Thyroid gland (tissue), 4 donors: ENCODE data around the gene VSTM2B. TPM values are rescaled to one million over a fixed set of nuclear protein-coding genes. Genes with fewer than 3 reads are reported as not detected.

ENCODE experiments used
- DNase-seq, 2 donors: peaks; one replicate each; pipeline ENCODE4 v3.0.0-alpha.2; 2019
- H3K27ac ChIP-seq, 3 donors: fragments of 200-600 bp; sonication (generic); 1 replicate in 2 of 3; 2 replicates in 1 of 3; pipeline ENCODE4 v1.5.1; 2016 to 2019; ENCODE audit warnings: mild to moderate bottlenecking in 1 of 3, moderate library complexity in 1 of 3
- H3K27me3 ChIP-seq: fragments of 200-600 bp; sonication (generic); one replicate; pipeline ENCODE4 v1.5.1; 2019
- H3K36me3 ChIP-seq, 2 donors: fragments of 200-600 bp; sonication (generic); one replicate each; pipeline ENCODE4 v1.5.1; 2016 to 2019
- H3K4me1 ChIP-seq, 2 donors: fragments of 200-600 bp; sonication (generic); one replicate each; pipeline ENCODE4 v1.5.1; 2017 to 2019
- H3K4me3 ChIP-seq, 3 donors: fragments of 200-600 bp; sonication (generic); replicated peaks in 1 of 3; 1 replicate in 2 of 3; 2 replicates in 1 of 3; pipeline ENCODE4 v1.5.1; 2016; ENCODE audit warnings: mild to moderate bottlenecking in 1 of 3
- H3K9me3 ChIP-seq: fragments of 200-600 bp; sonication (generic); one replicate; pipeline ENCODE4 v1.5.1; 2017
- POLR2A ChIP-seq, 2 donors: fragments of 450-650 bp; IDR thresholded peaks; one replicate each; pipeline ENCODE4 v1.6.1; 2017; ENCODE audit warnings: antibody characterized with exemption in 2 of 2, mild to moderate bottlenecking in 2 of 2, moderate library complexity in 1 of 2
- WGBS, 2 donors: methylation state at CpG; one replicate each; pipeline ENCODE4 v1.1.5; 2017; 5-methylcytosine and 5-hydroxymethylcytosine counted together
- intact Hi-C: fragments of 100-400 bp; cut with DNase I; formaldehyde crosslinking; loops from one replicate; pipeline ENCODE4 v1.15.1; 2023
- total RNA-seq, 4 donors: library from RNA; depleted of rRNA; stranded (reverse); fragments of >200 nt; gene quantifications; one replicate each; pipeline ENCODE4 v1.2.3, GENCODE V29; 2016
- TF ChIP-seq, protein P1 (sequence below), 6 experiments: fragments of 200-600 bp in 3 of 6; fragments of 450-650 bp in 3 of 6; sonication (generic) in 3 of 6; IDR thresholded peaks; one replicate each; pipeline ENCODE4 v1.5.1; 2016 to 2019; ENCODE audit warnings: antibody characterized with exemption in 6 of 6, mild to moderate bottlenecking in 2 of 6, inconsistent platforms in 1 of 6, moderate library complexity in 1 of 6

Gene VSTM2B
- total RNA-seq, 4 donors from 2014 or later, result not detected

DNA sequence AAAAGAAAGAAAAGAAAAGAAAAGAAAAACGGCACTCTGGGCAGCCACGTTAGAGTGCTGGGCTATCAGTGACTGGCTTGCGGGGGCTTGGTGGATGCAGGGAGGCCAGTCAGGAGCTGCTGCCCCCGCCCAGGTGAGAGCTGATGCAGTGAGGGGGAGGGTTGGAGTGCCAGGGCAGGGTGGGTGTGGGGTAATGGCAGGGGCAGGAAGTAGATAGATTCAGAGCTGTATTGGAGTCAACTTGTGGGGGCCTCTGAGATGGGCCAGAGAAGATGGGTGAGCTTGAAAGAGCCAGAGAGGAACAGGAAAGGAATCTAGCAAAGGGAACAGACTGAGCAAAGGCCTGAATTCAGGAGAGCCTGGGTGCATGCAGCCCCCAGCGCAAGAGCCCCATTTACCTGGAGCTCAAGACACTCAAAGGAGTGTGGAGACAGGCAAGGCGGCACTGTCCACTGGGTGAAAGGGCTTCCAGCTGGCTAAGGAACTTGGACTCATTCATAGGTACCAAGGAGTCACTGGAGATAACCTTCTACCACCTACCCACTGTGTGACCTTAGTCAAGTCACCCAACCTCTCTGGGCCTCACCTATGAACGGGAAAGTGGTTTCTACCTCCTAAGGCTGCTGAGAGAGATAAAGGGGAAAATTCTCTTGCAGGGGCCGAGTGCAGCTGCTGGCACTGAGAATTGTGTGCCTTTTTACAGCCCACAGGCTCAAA is 20.2 kb downstream of the VSTM2B start:
- TF ChIP-seq, protein P1, sequence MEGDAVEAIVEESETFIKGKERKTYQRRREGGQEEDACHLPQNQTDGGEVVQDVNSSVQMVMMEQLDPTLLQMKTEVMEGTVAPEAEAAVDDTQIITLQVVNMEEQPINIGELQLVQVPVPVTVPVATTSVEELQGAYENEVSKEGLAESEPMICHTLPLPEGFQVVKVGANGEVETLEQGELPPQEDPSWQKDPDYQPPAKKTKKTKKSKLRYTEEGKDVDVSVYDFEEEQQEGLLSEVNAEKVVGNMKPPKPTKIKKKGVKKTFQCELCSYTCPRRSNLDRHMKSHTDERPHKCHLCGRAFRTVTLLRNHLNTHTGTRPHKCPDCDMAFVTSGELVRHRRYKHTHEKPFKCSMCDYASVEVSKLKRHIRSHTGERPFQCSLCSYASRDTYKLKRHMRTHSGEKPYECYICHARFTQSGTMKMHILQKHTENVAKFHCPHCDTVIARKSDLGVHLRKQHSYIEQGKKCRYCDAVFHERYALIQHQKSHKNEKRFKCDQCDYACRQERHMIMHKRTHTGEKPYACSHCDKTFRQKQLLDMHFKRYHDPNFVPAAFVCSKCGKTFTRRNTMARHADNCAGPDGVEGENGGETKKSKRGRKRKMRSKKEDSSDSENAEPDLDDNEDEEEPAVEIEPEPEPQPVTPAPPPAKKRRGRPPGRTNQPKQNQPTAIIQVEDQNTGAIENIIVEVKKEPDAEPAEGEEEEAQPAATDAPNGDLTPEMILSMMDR (IDR thresholded peaks at IDR 0.05), result no peak
- no peak for TF ChIP-seq POLR2A (IDR thresholded peaks at IDR 0.05)
- Histone ChIP-seq H3K9me3 (no peaks in the 10 kb centered on the region), H3K27me3 (no peaks in the 10 kb centered on the region), H3K27ac (no peak overlapping the region), H3K36me3 (no peaks in the 10 kb centered on the region), H3K4me3 (no peak overlapping the region), H3K4me1 (no peaks in the 10 kb centered on the region)
- intact Hi-C loops, result no loop called here
- WGBS, 2 donors, result 74 to 75% methylated on average over 8 of the region's 8 CpGs
- no peak for DNase-seq

DNA sequence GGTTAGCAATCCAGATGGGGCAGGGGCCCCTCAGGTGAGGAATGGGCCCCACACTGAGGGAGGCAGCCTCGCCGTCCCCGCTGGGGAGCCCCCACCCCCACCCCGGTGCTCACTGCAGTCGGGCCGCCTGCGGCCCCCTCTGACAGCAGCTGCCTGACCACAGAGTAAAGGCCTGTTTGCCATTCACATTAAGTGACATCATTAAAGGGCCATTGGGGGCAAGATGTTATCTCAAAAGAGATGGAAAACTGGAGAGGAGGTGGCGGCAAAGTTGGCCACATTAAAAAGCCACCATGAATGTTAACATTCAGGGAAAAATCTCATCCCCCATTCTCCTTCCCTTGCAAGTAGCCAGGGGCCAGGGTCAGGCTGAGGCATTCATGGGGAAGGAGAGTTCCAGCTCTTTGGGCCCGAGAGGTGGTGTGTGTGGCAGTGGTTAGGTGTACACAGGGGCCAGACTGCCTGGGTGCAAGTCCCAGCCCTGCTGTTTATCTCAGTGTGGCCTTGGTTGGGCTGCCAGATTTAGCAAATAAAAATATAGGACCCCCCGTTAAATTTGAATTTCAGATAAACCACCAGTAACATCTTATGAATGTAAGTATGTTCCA is 20.9 kb downstream of the VSTM2B start:
- Histone ChIP-seq H3K27me3 (no peaks in the 10 kb centered on the region), H3K9me3 (no peaks in the 10 kb centered on the region), H3K36me3 (no peaks in the 10 kb centered on the region), H3K27ac (no peak overlapping the region), H3K4me1 (no peaks in the 10 kb centered on the region), H3K4me3 (no peak overlapping the region)
- intact Hi-C loops, result no loop called here
- no peak for TF ChIP-seq POLR2A (IDR thresholded peaks at IDR 0.05)
- TF ChIP-seq, protein P1 (IDR thresholded peaks at IDR 0.05), result no peak
- no peak for DNase-seq
- 22 to 28% methylated on average over 10 of the region's 10 CpGs for WGBS, 2 donors

DNA sequence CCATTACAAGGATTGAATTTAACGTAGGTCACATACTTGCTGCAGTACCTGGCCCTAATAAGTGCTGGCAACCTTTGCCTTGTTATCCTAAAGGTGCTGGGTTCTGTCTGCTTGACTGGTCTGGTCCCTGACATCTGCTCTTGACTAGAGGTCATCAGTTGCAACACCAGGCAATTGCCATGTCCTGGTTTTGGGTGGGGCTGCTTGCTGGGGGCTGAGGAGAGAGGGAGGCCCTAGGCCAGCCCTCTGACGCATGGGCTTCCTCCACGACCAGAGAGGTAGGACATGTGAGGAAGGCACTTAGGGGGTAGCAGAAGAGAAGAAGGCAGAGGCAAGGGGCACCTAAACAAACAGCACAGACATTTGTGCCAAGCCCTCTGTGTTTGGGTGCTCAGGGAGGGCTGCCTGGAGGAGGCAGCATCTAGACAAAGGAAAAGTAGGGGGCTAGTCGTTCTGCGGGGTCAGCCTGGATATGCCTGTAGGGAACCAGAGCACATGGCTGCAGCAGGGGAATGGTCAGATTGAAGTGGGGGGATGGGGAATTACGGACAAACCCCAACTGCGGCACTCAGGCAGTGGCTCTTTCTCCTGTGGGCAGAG is 21.7 kb downstream of the VSTM2B start:
- WGBS, 2 donors, result 70 to 71% methylated on average over 7 of the region's 7 CpGs
- intact Hi-C loops, result no loop called here
- TF ChIP-seq POLR2A (IDR thresholded peaks at IDR 0.05), result no peak
- TF ChIP-seq, protein P1 (IDR thresholded peaks at IDR 0.05), result no peak

DNA sequence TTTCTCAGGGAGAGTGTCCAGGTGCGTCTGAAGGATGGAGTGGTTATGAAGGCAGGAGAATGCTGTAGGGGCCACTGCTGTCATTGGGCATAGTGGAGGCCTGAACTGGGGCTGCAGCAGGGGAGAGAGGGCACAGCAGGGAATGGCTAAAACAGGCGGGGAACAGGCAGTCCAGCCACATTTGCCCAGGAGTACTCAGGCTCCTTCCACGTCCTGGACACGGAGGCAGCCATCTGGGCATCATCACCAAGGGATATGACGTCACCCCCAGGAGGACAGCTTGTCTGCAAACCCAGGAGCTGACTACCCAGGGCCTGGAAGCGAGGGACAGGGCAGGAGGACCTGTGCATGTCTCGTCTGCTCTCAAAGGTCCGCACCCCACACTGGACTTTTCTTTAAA is 22.2 kb downstream of the VSTM2B start:
- WGBS, 2 donors, result 62 to 70% methylated on average over 8 of the region's 8 CpGs
- no peak overlapping the region for H3K27ac ChIP-seq
- no peaks in the 10 kb centered on the region for H3K9me3 ChIP-seq
- no peaks in the 10 kb centered on the region for H3K27me3 ChIP-seq
- no peak for DNase-seq
- no peaks in the 10 kb centered on the region for H3K36me3 ChIP-seq
- TF ChIP-seq, protein P1 (IDR thresholded peaks at IDR 0.05), result no peak
- no peak for TF ChIP-seq POLR2A (IDR thresholded peaks at IDR 0.05)
- no peak overlapping the region for H3K4me3 ChIP-seq
- intact Hi-C loops, result no loop called here
- no peaks in the 10 kb centered on the region for H3K4me1 ChIP-seq

More for the DNA sequence above, 21.7 kb downstream of the VSTM2B start:
- H3K36me3 ChIP-seq, result no peaks in the 10 kb centered on the region
- no peaks in the 10 kb centered on the region for H3K4me1 ChIP-seq
- H3K9me3 ChIP-seq, result no peaks in the 10 kb centered on the region
- DNase-seq, result no peak
- no peaks in the 10 kb centered on the region for H3K27me3 ChIP-seq
- H3K27ac ChIP-seq, result no peak overlapping the region
- no peak overlapping the region for H3K4me3 ChIP-seq
